HEK293 (cell line): ENCODE measurements around the gene MATR3.
A peak's percentile ranks its signal among the peaks of the same experiment; 100 is the strongest.
"Not testable (repeated sequence)": the region's sequence is repeated elsewhere in the genome, so short reads cannot be mapped to it uniquely, and the experiment has no call there.

ENCODE experiments used
- CTCF ChIA-PET: fragments of 350-600 bp; formaldehyde crosslinking; extraction: SDS; loops from one replicate; lab custom pipeline; 2021; ENCODE audit warnings: antibody characterized with exemption; lab: Yijun Ruan, JAX
- POLR2A ChIA-PET: fragments of 300-600 bp; formaldehyde crosslinking; extraction: SDS; loops from one replicate; lab custom pipeline; 2020; ENCODE audit warnings: antibody characterized with exemption, inconsistent platforms; lab: Yijun Ruan, JAX
- H3K27ac ChIP-seq: fragments of 200-500 bp; sonication (Bioruptor generic); 2 replicates; pipeline ENCODE4 v1.5.1; 2014; ENCODE audit warnings: low read depth, low read length, control low read depth, inconsistent platforms; ENCODE audit errors: extremely low read depth
- H3K36me3 ChIP-seq, 2 experiments: fragments of 200-500 bp in 1 of 2; sonication (Bioruptor generic) in 1 of 2; 1 replicate in 1 of 2; 2 replicates in 1 of 2; pipeline ENCODE4 v1.5.1; 2014 to 2017; ENCODE audit warnings: inconsistent platforms in 2 of 2, low read length in 2 of 2; ENCODE audit not compliant: control insufficient read depth in 2 of 2, insufficient read depth in 1 of 2
- H3K4me1 ChIP-seq: fragments of 200-500 bp; sonication (Bioruptor generic); 2 replicates; pipeline ENCODE4 v1.5.1; 2014; ENCODE audit warnings: mild to moderate bottlenecking, low read length, inconsistent platforms; ENCODE audit not compliant: control insufficient read depth, insufficient read depth
- H3K4me3 ChIP-seq: 2 replicates; pipeline ENCODE4 v1.5.1; 2011; ENCODE audit warnings: low read depth, mild to moderate bottlenecking, control low read depth, low read length, moderate library complexity
- H3K9me3 ChIP-seq: fragments of 200-500 bp; sonication (Bioruptor generic); 2 replicates; pipeline ENCODE4 v1.5.1; 2014; ENCODE audit warnings: low read depth, low read length, inconsistent platforms; ENCODE audit not compliant: control insufficient read depth, insufficient read depth
- EGR2 ChIP-seq: fragments of 450-650 bp; formaldehyde crosslinking; IDR thresholded peaks from 2 replicates; pipeline ENCODE4 v1.5.1; 2016; ENCODE audit warnings: low read depth, missing biosample characterization, missing genetic modification characterization
- GFI1B ChIP-seq: fragments of 450-650 bp; formaldehyde crosslinking; IDR thresholded peaks from 2 replicates; pipeline ENCODE4 v1.5.1; 2016; ENCODE audit warnings: missing biosample characterization, missing genetic modification characterization
- GLIS1 ChIP-seq: fragments of 450-650 bp; formaldehyde crosslinking; IDR thresholded peaks from 2 replicates; pipeline ENCODE4 v1.5.1; 2016; ENCODE audit warnings: missing biosample characterization, missing genetic modification characterization
- IKZF3 ChIP-seq: fragments of 450-650 bp; IDR thresholded peaks from 2 replicates; pipeline ENCODE4 v1.5.0; 2018; ENCODE audit warnings: missing biosample characterization, mild to moderate bottlenecking, missing genetic modification characterization, moderate library complexity
- KLF8 ChIP-seq: fragments of 450-650 bp; formaldehyde crosslinking; IDR thresholded peaks from 2 replicates; pipeline ENCODE4 v1.5.1; 2016; ENCODE audit warnings: missing biosample characterization, missing genetic modification characterization
- KLF9 ChIP-seq: fragments of 450-650 bp; formaldehyde crosslinking; IDR thresholded peaks from 2 replicates; pipeline ENCODE4 v1.5.1; 2016; ENCODE audit warnings: missing biosample characterization, missing genetic modification characterization, low read depth
- MEIS1 ChIP-seq: sonication (generic); formaldehyde crosslinking; IDR thresholded peaks from 2 replicates; pipeline ENCODE4 v1.8.1; 2022; ENCODE audit warnings: missing genetic modification reagents, mild to moderate bottlenecking, borderline replicate concordance
- MZF1 ChIP-seq: fragments of 450-650 bp; formaldehyde crosslinking; IDR thresholded peaks from 2 replicates; pipeline ENCODE4 v1.5.1; 2017; ENCODE audit warnings: missing biosample characterization, missing genetic modification characterization, borderline replicate concordance
- PRDM1 ChIP-seq: fragments of 450-650 bp; formaldehyde crosslinking; IDR thresholded peaks from 2 replicates; pipeline ENCODE4; 2016; ENCODE audit warnings: missing biosample characterization, missing genetic modification characterization
- REPIN1 ChIP-seq: fragments of 450-650 bp; formaldehyde crosslinking; IDR thresholded peaks from 2 replicates; pipeline ENCODE4 v1.5.1; 2017; ENCODE audit warnings: missing biosample characterization, missing genetic modification characterization, low read depth
- SP7 ChIP-seq: fragments of 450-650 bp; formaldehyde crosslinking; IDR thresholded peaks from 2 replicates; pipeline ENCODE4 v1.5.1; 2016; ENCODE audit warnings: missing biosample characterization, missing genetic modification characterization
- YY2 ChIP-seq: fragments of 450-650 bp; formaldehyde crosslinking; IDR thresholded peaks from 2 replicates; pipeline ENCODE4 v1.5.1; 2016; ENCODE audit warnings: missing biosample characterization, missing genetic modification characterization
- ZBTB17 ChIP-seq: fragments of 450-650 bp; formaldehyde crosslinking; IDR thresholded peaks from 2 replicates; pipeline ENCODE4 v1.5.1; 2016; ENCODE audit warnings: missing biosample characterization, missing genetic modification characterization
- ZBTB26 ChIP-seq: fragments of 450-650 bp; formaldehyde crosslinking; optimal IDR thresholded peaks from 2 replicates; pipeline ENCODE3; 2016; ENCODE audit warnings: missing biosample characterization, mild to moderate bottlenecking, missing genetic modification characterization
- ZEB2 ChIP-seq: fragments of 450-650 bp; formaldehyde crosslinking; IDR thresholded peaks from 2 replicates; pipeline ENCODE4 v1.5.1; 2016; ENCODE audit warnings: missing biosample characterization, missing genetic modification characterization
- ZNF10 ChIP-seq: fragments of 450-650 bp; formaldehyde crosslinking; IDR thresholded peaks from 2 replicates; pipeline ENCODE4 v1.5.1; 2017; ENCODE audit warnings: missing biosample characterization, missing genetic modification characterization
- ZNF2 ChIP-seq: fragments of 450-650 bp; formaldehyde crosslinking; IDR thresholded peaks from 2 replicates; pipeline ENCODE4 v1.5.1; 2016; ENCODE audit warnings: missing biosample characterization, missing genetic modification characterization
- ZNF223 ChIP-seq: fragments of 450-650 bp; formaldehyde crosslinking; IDR thresholded peaks from 2 replicates; pipeline ENCODE4 v1.5.1; 2016; ENCODE audit warnings: missing biosample characterization, missing genetic modification characterization
- ZNF248 ChIP-seq: fragments of 450-650 bp; formaldehyde crosslinking; IDR thresholded peaks from 2 replicates; pipeline ENCODE4 v1.5.1; 2017; ENCODE audit warnings: missing biosample characterization, missing genetic modification characterization
- ZNF335 ChIP-seq: fragments of 450-650 bp; formaldehyde crosslinking; conservative IDR thresholded peaks from 2 replicates; pipeline ENCODE4 v1.5.1; 2016; ENCODE audit warnings: missing biosample characterization, missing genetic modification characterization
- ZNF362 ChIP-seq: fragments of 450-650 bp; formaldehyde crosslinking; IDR thresholded peaks from 2 replicates; pipeline ENCODE4 v1.5.1; 2016; ENCODE audit warnings: missing biosample characterization, missing genetic modification characterization
- ZNF366 ChIP-seq: fragments of 450-650 bp; formaldehyde crosslinking; conservative IDR thresholded peaks from 2 replicates; pipeline ENCODE4 v1.5.1; 2016; ENCODE audit warnings: missing biosample characterization, missing genetic modification characterization
- ZNF394 ChIP-seq: fragments of 450-650 bp; formaldehyde crosslinking; IDR thresholded peaks from 2 replicates; pipeline ENCODE4 v1.5.1; 2016; ENCODE audit warnings: missing biosample characterization, missing genetic modification characterization, mild to moderate bottlenecking, moderate library complexity, borderline replicate concordance
- ZNF398 ChIP-seq: fragments of 450-650 bp; formaldehyde crosslinking; IDR thresholded peaks from 2 replicates; pipeline ENCODE4 v1.5.1; 2017; ENCODE audit warnings: missing biosample characterization, missing genetic modification characterization
- ZNF416 ChIP-seq: fragments of 450-650 bp; formaldehyde crosslinking; IDR thresholded peaks from 2 replicates; pipeline ENCODE4 v1.5.1; 2016; ENCODE audit warnings: missing biosample characterization, missing genetic modification characterization
- ZNF48 ChIP-seq: fragments of 450-650 bp; formaldehyde crosslinking; IDR thresholded peaks from 2 replicates; pipeline ENCODE4 v1.5.1; 2016; ENCODE audit warnings: missing biosample characterization, missing genetic modification characterization
- ZNF600 ChIP-seq: fragments of 450-650 bp; formaldehyde crosslinking; IDR thresholded peaks from 2 replicates; pipeline ENCODE4 v1.5.1; 2016; ENCODE audit warnings: missing biosample characterization, missing genetic modification characterization
- ZNF610 ChIP-seq: fragments of 450-650 bp; formaldehyde crosslinking; IDR thresholded peaks from 2 replicates; pipeline ENCODE4 v1.5.1; 2016; ENCODE audit warnings: missing biosample characterization, missing genetic modification characterization, borderline replicate concordance
- ZNF621 ChIP-seq: fragments of 450-650 bp; formaldehyde crosslinking; IDR thresholded peaks from 2 replicates; pipeline ENCODE4 v1.5.1; 2017; ENCODE audit warnings: missing biosample characterization, missing genetic modification characterization
- ZNF623 ChIP-seq: fragments of 450-650 bp; formaldehyde crosslinking; IDR thresholded peaks from 2 replicates; pipeline ENCODE4 v1.5.1; 2016; ENCODE audit warnings: missing biosample characterization, missing genetic modification characterization
- ZNF704 ChIP-seq: fragments of 450-650 bp; formaldehyde crosslinking; IDR thresholded peaks from 2 replicates; pipeline ENCODE4 v1.5.1; 2016; ENCODE audit warnings: missing biosample characterization, missing genetic modification characterization
- ZXDB ChIP-seq: fragments of 450-650 bp; formaldehyde crosslinking; IDR thresholded peaks from 2 replicates; pipeline ENCODE4 v1.5.1; 2016; ENCODE audit warnings: missing biosample characterization, missing genetic modification characterization

Gene MATR3

GRCh38 chr5:139310715-139311186 lies 17.2 kb downstream of the MATR3 start:
- H3K4me3 ChIP-seq, H3K9me3 ChIP-seq, CTCF ChIA-PET: not testable (repeated sequence)
- peaks cover 63% of the 10 kb centered on the region for H3K4me1 ChIP-seq
- POLR2A ChIA-PET = interaction anchor here (0.7 to 3.1 kb wide), 2 partner anchors 31 to 1399 kb away, joined by 6 to 17 read pairs; partner anchors contain the start of gene PAIP2
- TF ChIP-seq ZNF366 (tag by site-specific recombination) = peak; percentile 34; the same call in 1 of the 2 replicates
- TF ChIP-seq ZNF2 (tag by site-specific recombination) = peak; percentile 25; the same call in 1 of the 2 replicates
- peak; percentile 72; the same call in 1 of the 2 replicates for TF ChIP-seq ZNF600
- TF ChIP-seq KLF8 = peak; percentile 28; the same call in 1 of the 2 replicates
- TF ChIP-seq SP7 (tag by site-specific recombination) = peak; percentile 43; the same call in 1 of the 2 replicates
- peak; percentile 76 for TF ChIP-seq ZNF362 (tag by site-specific recombination)
- peak; percentile 92 for TF ChIP-seq PRDM1 (tag by site-specific recombination)
- TF ChIP-seq ZEB2 (tag by site-specific recombination) = peak; percentile 55
- TF ChIP-seq GLIS1 = peak; percentile 23; the same call in 1 of the 2 replicates
- TF ChIP-seq GFI1B (tag by site-specific recombination) = 0 out of 2 replicates have a peak, but pooled peaks have one; percentile 7
- peak; percentile 52; the same call in 1 of the 2 replicates for TF ChIP-seq ZNF394
- TF ChIP-seq ZBTB17 = peak; percentile 52
- peaks cover 16 to 20% of the 10 kb centered on the region in 2 experiments for H3K36me3 ChIP-seq
- H3K27ac ChIP-seq = 0 out of 2 replicates have a peak overlapping the region, but pooled peaks have one; percentile 32

GRCh38 chr5:139312075-139312474 lies 18.5 kb downstream of the MATR3 start:
- ChIA-PET POLR2A (interaction anchor here (1.2 to 3.1 kb wide), 3 partner anchors 18 to 30 kb away, joined by 6 to 17 read pairs (median 9); partner anchors contain the start of genes MATR3 and PAIP2), CTCF (interaction anchor here (0.5 kb wide), 1 partner anchor 9 kb away, joined by 3 read pairs; no protein-coding TSS in a partner anchor)
- Histone ChIP-seq H3K27ac (no peak overlapping the region), H3K36me3 (peaks cover 30 to 33% of the 10 kb centered on the region in 2 experiments), H3K4me3 (no peak overlapping the region), H3K9me3 (no peaks in the 10 kb centered on the region), H3K4me1 (peaks cover 51% of the 10 kb centered on the region)
- TF ChIP-seq ZBTB26 = no peak
- TF ChIP-seq MZF1 (tag by site-specific recombination) = no peak
- TF ChIP-seq ZNF704 = no peak
- TF ChIP-seq ZNF416 (tag by site-specific recombination) = no peak
- peak; percentile 18; the same call in 1 of the 2 replicates for TF ChIP-seq IKZF3 (tag by site-specific recombination)
- TF ChIP-seq EGR2 (tag by site-specific recombination) = no peak
- TF ChIP-seq KLF9 (tag by site-specific recombination) = no peak
- TF ChIP-seq REPIN1 (tag by site-specific recombination) = no peak
- TF ChIP-seq YY2 (tag by site-specific recombination) = no peak
- no peak for TF ChIP-seq ZNF248 (tag by site-specific recombination)
- no peak for TF ChIP-seq ZNF48 (tag by site-specific recombination)
- TF ChIP-seq ZNF335 (tag by site-specific recombination) = peak; percentile 54; the same call in 1 of the 2 replicates
- peak; percentile 24; the same call in 1 of the 2 replicates for TF ChIP-seq ZXDB (tag by site-specific recombination)
- TF ChIP-seq ZNF623 (tag by site-specific recombination) = no peak
- no peak for TF ChIP-seq ZNF621 (tag by site-specific recombination)
- TF ChIP-seq ZEB2 (tag by site-specific recombination) = peak; percentile 45; the same call in 1 of the 2 replicates
- TF ChIP-seq ZNF10 (tag by site-specific recombination) = peak; percentile 37; the same call in 1 of the 2 replicates
- TF ChIP-seq ZNF223 (tag by site-specific recombination) = no peak
- no peak for TF ChIP-seq ZNF610
- TF ChIP-seq MEIS1 (CRISPR knock-in tag) = no peak
- TF ChIP-seq ZNF398 = no peak
